Osteocyte (in vitro differentiated cells): ENCODE results near the gene CHST11. TPM values are rescaled to one million over a fixed set of nuclear protein-coding genes. Genes with fewer than 3 reads are reported as not detected.

Experiments
- DNase-seq: peaks from one replicate; pipeline ENCODE4 v3.0.0; 2021; ENCODE audit warnings: mixed read lengths; ENCODE audit not compliant: unreplicated experiment; ENCODE audit errors: extremely low spot score
- H3K27ac Mint-ChIP-seq: one replicate; pipeline ENCODE4 v1.8.0; 2021; ENCODE audit warnings: mild to moderate bottlenecking, mixed read lengths; ENCODE audit not compliant: unreplicated experiment
- H3K27me3 Mint-ChIP-seq: one replicate; pipeline ENCODE4 v1.8.0; 2021; ENCODE audit warnings: mixed read lengths; ENCODE audit not compliant: unreplicated experiment
- H3K36me3 Mint-ChIP-seq: one replicate; pipeline ENCODE4 v1.8.0; 2021; ENCODE audit warnings: mixed read lengths; ENCODE audit not compliant: unreplicated experiment
- H3K4me1 Mint-ChIP-seq: one replicate; pipeline ENCODE4 v1.8.0; 2021; ENCODE audit warnings: mixed read lengths; ENCODE audit not compliant: unreplicated experiment
- H3K4me3 Mint-ChIP-seq: one replicate; pipeline ENCODE4 v1.8.0; 2021; ENCODE audit warnings: mild to moderate bottlenecking, moderate library complexity, mixed read lengths; ENCODE audit not compliant: unreplicated experiment
- H3K9me3 Mint-ChIP-seq: one replicate; pipeline ENCODE4 v1.8.0; 2021; ENCODE audit warnings: mixed read lengths; ENCODE audit not compliant: unreplicated experiment
- CTCF ChIP-seq: fragments of 200-600 bp; sonication (generic); IDR thresholded peaks from 2 replicates; pipeline ENCODE4 v1.5.0; 2021; ENCODE audit warnings: antibody characterized with exemption, mild to moderate bottlenecking, moderate library complexity
- total RNA-seq: library from RNA; stranded (reverse); gene quantifications from 2 replicates; pipeline ENCODE4 v1.2.1, GENCODE V29; 2021

Gene CHST11
- total RNA-seq, 1 donor from 2014 or later: 7.5 TPM

DNA sequence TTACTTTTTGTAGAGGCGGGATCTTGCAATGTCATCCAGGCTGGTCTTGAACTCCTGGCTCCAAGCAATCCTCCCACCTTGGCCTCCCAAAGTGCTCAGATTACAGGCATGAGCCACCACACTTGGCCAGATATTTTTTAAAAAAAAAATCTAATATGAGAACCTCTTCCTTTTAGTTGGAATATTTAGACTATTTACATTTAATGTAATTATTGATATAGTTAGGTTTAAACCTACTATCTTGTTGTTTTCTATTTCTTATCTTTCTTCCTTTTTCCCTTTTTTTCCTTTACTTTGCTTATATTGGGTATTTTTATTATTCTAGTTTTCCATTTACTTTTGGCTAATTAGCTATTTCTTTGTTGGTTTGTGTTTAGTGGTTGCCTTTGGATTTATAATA is 315.6 kb downstream of the CHST11 start:
- DNase-seq: no peak
- H3K27ac Mint-ChIP-seq: no peak overlapping the region
- H3K27me3 Mint-ChIP-seq: no peaks in the 10 kb centered on the region
- no peak overlapping the region for H3K4me3 Mint-ChIP-seq
- H3K4me1 Mint-ChIP-seq: peaks cover under 1% of the 10 kb centered on the region
- H3K9me3 Mint-ChIP-seq: peaks cover 23% of the 10 kb centered on the region
- TF ChIP-seq CTCF: no peak
- peaks cover 13% of the 10 kb centered on the region for H3K36me3 Mint-ChIP-seq

DNA sequence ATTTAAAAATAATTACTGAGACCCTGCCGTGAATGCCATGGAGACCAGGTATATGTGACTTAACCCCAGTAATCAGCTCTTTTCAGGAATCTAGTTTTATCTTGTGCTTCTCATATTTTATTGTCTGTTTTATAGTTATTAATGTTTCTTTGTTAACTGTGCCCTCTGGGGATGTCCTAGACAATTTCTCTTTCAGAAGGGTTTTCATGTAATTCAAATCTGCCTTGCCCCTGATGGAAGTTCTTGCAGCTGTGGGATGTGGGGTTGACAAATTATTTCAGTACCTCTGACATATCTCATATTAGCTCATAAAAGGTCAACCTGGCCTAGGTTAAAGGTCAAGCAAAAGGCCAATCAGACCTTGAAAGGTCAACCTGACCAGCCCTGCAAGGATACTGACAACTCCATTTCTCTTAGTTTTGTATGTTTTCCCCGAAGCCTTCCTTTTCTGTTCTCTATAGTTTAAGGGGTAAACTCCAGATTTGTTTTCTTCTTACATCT is 319.0 kb downstream of the CHST11 start:
- H3K36me3 Mint-ChIP-seq: peaks cover 13% of the 10 kb centered on the region
- TF ChIP-seq CTCF: no peak
- no peaks in the 10 kb centered on the region for H3K4me1 Mint-ChIP-seq
- H3K4me3 Mint-ChIP-seq: no peak overlapping the region
- DNase-seq: no peak
- no peaks in the 10 kb centered on the region for H3K27me3 Mint-ChIP-seq
- H3K27ac Mint-ChIP-seq: no peak overlapping the region
- peaks cover 23% of the 10 kb centered on the region for H3K9me3 Mint-ChIP-seq

DNA sequence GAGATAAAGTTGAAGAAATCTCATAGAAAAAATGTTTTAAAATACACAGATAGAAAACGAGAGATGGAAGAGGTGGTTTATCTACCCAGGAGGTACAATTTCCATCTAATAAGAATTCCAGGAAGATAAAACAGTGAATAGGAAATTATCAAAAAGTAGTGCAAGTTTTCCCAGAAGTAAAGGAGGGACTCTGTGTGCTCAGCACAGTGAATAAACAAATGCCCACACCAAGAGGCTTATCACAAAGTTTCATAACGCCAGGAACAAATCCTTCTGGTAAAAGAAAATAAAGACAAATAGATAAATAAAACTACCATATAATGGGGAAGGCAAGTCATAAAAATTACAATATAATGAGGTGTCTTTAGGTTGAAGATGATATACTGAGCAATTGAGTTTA is 322.4 kb downstream of the CHST11 start:
- no peaks in the 10 kb centered on the region for H3K36me3 Mint-ChIP-seq
- no peak for DNase-seq
- H3K4me1 Mint-ChIP-seq: no peaks in the 10 kb centered on the region
- H3K27me3 Mint-ChIP-seq: peaks cover 2% of the 10 kb centered on the region
- TF ChIP-seq CTCF: no peak
- H3K4me3 Mint-ChIP-seq: no peak overlapping the region
- H3K9me3 Mint-ChIP-seq: peaks cover under 1% of the 10 kb centered on the region
- no peak overlapping the region for H3K27ac Mint-ChIP-seq

DNA sequence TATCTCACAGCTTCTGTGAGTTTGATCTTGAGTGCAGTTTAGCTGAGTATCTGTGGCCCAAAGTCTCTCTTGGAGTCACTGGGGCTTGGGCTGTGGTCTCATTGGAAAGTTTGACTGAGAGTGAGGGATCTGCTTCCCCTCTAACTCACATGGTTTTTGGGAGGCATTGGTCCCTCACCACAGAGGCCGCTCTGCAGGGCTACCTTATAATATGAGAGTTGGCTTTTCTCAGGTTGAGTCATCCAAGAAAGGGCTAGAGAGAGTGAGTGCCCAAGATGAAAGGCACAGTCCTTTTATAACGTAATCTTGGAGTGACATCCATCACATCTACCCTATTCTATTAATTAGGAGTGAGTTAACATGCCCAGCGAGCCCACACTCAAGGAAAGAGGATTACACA is 325.5 kb downstream of the CHST11 start:
- no peak overlapping the region for H3K27ac Mint-ChIP-seq
- peaks cover 2% of the 10 kb centered on the region for H3K27me3 Mint-ChIP-seq
- no peaks in the 10 kb centered on the region for H3K36me3 Mint-ChIP-seq
- no peaks in the 10 kb centered on the region for H3K9me3 Mint-ChIP-seq
- TF ChIP-seq CTCF: no peak
- peaks cover 6% of the 10 kb centered on the region for H3K4me1 Mint-ChIP-seq
- DNase-seq: no peak
- no peak overlapping the region for H3K4me3 Mint-ChIP-seq

GRCh38 chr12:104784592-104784991 is 327.8 kb downstream of the CHST11 start:
- H3K9me3 Mint-ChIP-seq: no peaks in the 10 kb centered on the region
- DNase-seq: no peak
- H3K27me3 Mint-ChIP-seq: peaks cover 2% of the 10 kb centered on the region
- H3K36me3 Mint-ChIP-seq: no peaks in the 10 kb centered on the region
- no peak overlapping the region for H3K27ac Mint-ChIP-seq
- no peak overlapping the region for H3K4me3 Mint-ChIP-seq
- H3K4me1 Mint-ChIP-seq: peaks cover 11% of the 10 kb centered on the region
- TF ChIP-seq CTCF: no peak
